SK-N-SH (cell line): Measurements from ENCODE around the gene MUC5B. TPM values are rescaled to one million over a fixed set of nuclear protein-coding genes. Genes with fewer than 3 reads are reported as not detected.

Experiments used
- CTCF ChIA-PET: fragments of 300-600, 350-600 bp; formaldehyde crosslinking; extraction: SDS; loops from one replicate; lab custom pipeline; 2021; lab: Yijun Ruan, JAX
- POLR2A ChIA-PET: fragments of 350-600 bp; sonication (Branson Sonifier 250); formaldehyde crosslinking; extraction: SDS; loops from one replicate; lab custom pipeline; 2020; ENCODE audit warnings: antibody characterized with exemption, inconsistent platforms; lab: Yijun Ruan, JAX
- DNase-seq: peaks from one replicate; pipeline ENCODE4 v3.0.0; 2012
- H2AFZ ChIP-seq: fragments of 200-600 bp; sonication (generic); 2 replicates; pipeline ENCODE4 v1.8.1; 2016; ENCODE audit warnings: antibody characterized with exemption, mild to moderate bottlenecking, low read depth
- H3F3A ChIP-seq: fragments of 200-600 bp; sonication (generic); replicated peaks from 2 replicates; pipeline ENCODE3; 2016; ENCODE audit warnings: antibody characterized with exemption, mild to moderate bottlenecking; ENCODE audit not compliant: insufficient read depth
- H3K27ac ChIP-seq, 2 experiments: fragments of 200-500 bp in 1 of 2; fragments of 200-600 bp in 1 of 2; sonication (Bioruptor generic) in 1 of 2; sonication (generic), shearing (Covaris generic) in 1 of 2; 2 replicates each; pipeline versions ENCODE4 v1.5.1 to v1.6.1; 2014 to 2016; ENCODE audit warnings: low read depth in 2 of 2, inconsistent platforms in 1 of 2, low read length in 1 of 2, mild to moderate bottlenecking in 1 of 2, mixed read lengths in 1 of 2
- H3K27me3 ChIP-seq: fragments of 200-600 bp; sonication (generic), shearing (Covaris generic); 2 replicates; pipeline ENCODE4 v1.6.1; 2016; ENCODE audit warnings: mixed run types; ENCODE audit not compliant: insufficient read depth
- H3K36me3 ChIP-seq, 2 experiments: fragments of 200-500 bp in 1 of 2; fragments of 200-600 bp in 1 of 2; sonication (Bioruptor generic) in 1 of 2; sonication (generic) in 1 of 2; replicated peaks in 1 of 2; 2 replicates each; pipeline versions ENCODE3 to v1.5.1; 2014 to 2016; ENCODE audit warnings: low read length in 1 of 2, mild to moderate bottlenecking in 1 of 2; ENCODE audit not compliant: insufficient read depth in 2 of 2, control insufficient read depth in 1 of 2
- H3K4me1 ChIP-seq, 2 experiments: fragments of 200-500 bp in 1 of 2; fragments of 200-600 bp in 1 of 2; sonication (Bioruptor generic) in 1 of 2; sonication (generic), shearing (Covaris generic) in 1 of 2; 2 replicates each; pipeline versions ENCODE4 v1.5.1 to v1.6.1; 2014 to 2016; ENCODE audit warnings: low read depth in 1 of 2, low read length in 1 of 2, mixed run types in 1 of 2; ENCODE audit not compliant: insufficient read depth in 2 of 2, control insufficient read depth in 1 of 2
- H3K4me2 ChIP-seq: fragments of 200-600 bp; sonication (generic), shearing (Covaris generic); 2 replicates; pipeline ENCODE4 v1.6.1; 2017; ENCODE audit warnings: mixed run types
- H3K4me3 ChIP-seq, 2 experiments: fragments of 200-500 bp in 1 of 2; fragments of 200-600 bp in 1 of 2; sonication (Bioruptor generic) in 1 of 2; sonication (generic), shearing (Covaris generic) in 1 of 2; 2 replicates each; pipeline versions ENCODE4 v1.5.1 to v1.8.1; 2014 to 2016; ENCODE audit warnings: low read depth in 2 of 2, inconsistent platforms in 1 of 2, low read length in 1 of 2, mild to moderate bottlenecking in 1 of 2, mixed read lengths in 1 of 2, moderate library complexity in 1 of 2
- H3K79me2 ChIP-seq: fragments of 200-600 bp; sonication (generic); 2 replicates; pipeline ENCODE4 v1.8.1; 2017; ENCODE audit warnings: mild to moderate bottlenecking; ENCODE audit not compliant: insufficient read depth
- H3K9ac ChIP-seq: fragments of 200-600 bp; sonication (generic); 2 replicates; pipeline ENCODE4 v1.6.1; 2017; ENCODE audit warnings: mixed run types
- H3K9me2 ChIP-seq: fragments of 200-600 bp; sonication (generic); 2 replicates; pipeline ENCODE4 v1.6.1; 2017; ENCODE audit warnings: mixed run types
- H3K9me3 ChIP-seq: fragments of 200-600 bp; sonication (generic); 2 replicates; pipeline ENCODE4 v1.6.1; 2017; ENCODE audit warnings: mixed run types, mild to moderate bottlenecking, moderate library complexity
- H4K20me1 ChIP-seq: fragments of 200-600 bp; sonication (generic); 2 replicates; pipeline ENCODE4 v1.6.1; 2017; ENCODE audit warnings: mild to moderate bottlenecking, mixed run types; ENCODE audit not compliant: insufficient read depth
- ELF1 ChIP-seq: IDR thresholded peaks from 2 replicates; pipeline ENCODE4 v1.4.0; 2012
- FOXJ3 ChIP-seq: sonication (generic); formaldehyde crosslinking; IDR thresholded peaks from 2 replicates; pipeline ENCODE4 v1.5.1; 2020; ENCODE audit warnings: mild to moderate bottlenecking, missing genetic modification reagents
- FOXM1 ChIP-seq: IDR thresholded peaks from 2 replicates; pipeline ENCODE4 v1.4.0; 2012; ENCODE audit warnings: low read depth, mild to moderate bottlenecking
- JUND ChIP-seq: IDR thresholded peaks from 2 replicates; pipeline ENCODE4 v1.4.0; 2012
- PBX3 ChIP-seq: IDR thresholded peaks from 2 replicates; pipeline ENCODE4; 2012
- RCOR1 ChIP-seq: fragments of 150-350 bp; IDR thresholded peaks from 2 replicates; pipeline ENCODE4 v1.6.1; 2017; ENCODE audit warnings: antibody characterized with exemption, low read length
- SIN3A ChIP-seq: IDR thresholded peaks from 2 replicates; pipeline ENCODE4 v1.6.1; 2012; ENCODE audit warnings: low read depth, mild to moderate bottlenecking, low read length, moderate library complexity, borderline replicate concordance
- SMC3 ChIP-seq: IDR thresholded peaks from 2 replicates; pipeline ENCODE4 v1.6.1; 2012; ENCODE audit warnings: low read depth, low read length, improper control_type of control experiment
- USF1 ChIP-seq: IDR thresholded peaks from 2 replicates; pipeline ENCODE4 v1.4.0; 2012; ENCODE audit warnings: low read depth, borderline replicate concordance
- ZBTB33 ChIP-seq: IDR thresholded peaks from 2 replicates; pipeline ENCODE4 v1.4.0; 2012; ENCODE audit warnings: low read depth, borderline replicate concordance
- WGBS: methylation state at CpG from one replicate; pipeline ENCODE4 v1.1.6; 2017; ENCODE audit warnings: low lambda C conversion rate; 5-methylcytosine and 5-hydroxymethylcytosine counted together
- polyA plus RNA-seq, 3 experiments: library from polyadenylated mRNA; depleted of rRNA; stranded (reverse); fragments of >200 nt; gene quantifications; 2 replicates each; pipeline ENCODE4 v1.2.3, GENCODE V29; 2012

MUC5B gene
- polyA plus RNA-seq, 1 of the 3 experiments (the other 2 are of a cell fraction) = not detected

- Histone ChIP-seq H4K20me1 (no peaks in the 10 kb centered on the region), H2AFZ (no peak overlapping the region), H3K27me3 (no peaks in the 10 kb centered on the region), H3K4me2 (no peak overlapping the region), H3K9me2 (no peaks in the 10 kb centered on the region), H3F3A (no peaks in the 10 kb centered on the region), H3K27ac (no peak overlapping the region), H3K4me1 (no peaks in the 10 kb centered on the region), H3K9me3 (no peaks in the 10 kb centered on the region), H3K36me3 (no peaks in the 10 kb centered on the region), H3K9ac (no peak overlapping the region), H3K4me3 (no peak overlapping the region), H3K79me2 (no peaks in the 10 kb centered on the region)
- DNase-seq = no peak
- ChIA-PET CTCF (interaction anchor here (0.7 to 0.8 kb wide), 2 partner anchors 10 to 50 kb away, joined by 3 read pairs; no protein-coding TSS in a partner anchor), POLR2A (no interaction called here)
- WGBS = 53% methylated on average over 8 of the region's 9 CpGs
- no peak for TF ChIP-seq SMC3
- TF ChIP-seq JUND = no peak
- TF ChIP-seq ZBTB33 = no peak
- no peak for TF ChIP-seq FOXM1
- no peak for TF ChIP-seq RCOR1
- no peak for TF ChIP-seq ELF1
- TF ChIP-seq SIN3A = no peak
- no peak for TF ChIP-seq FOXJ3 (CRISPR knock-in tag)
Measured at GRCh38 chr11:1253103-1253485, 30.2 kb downstream of the MUC5B start.

- Histone ChIP-seq H3K4me1 (no peaks in the 10 kb centered on the region), H3K9me3 (no peaks in the 10 kb centered on the region), H4K20me1 (no peaks in the 10 kb centered on the region), H3K79me2 (no peaks in the 10 kb centered on the region), H3K27ac (no peak overlapping the region), H3K4me2 (no peak overlapping the region), H2AFZ (no peak overlapping the region), H3F3A (no peaks in the 10 kb centered on the region)
- POLR2A ChIA-PET = no interaction called here
- DNase-seq = no peak
- 71% methylated on average over 13 of the region's 22 CpGs for WGBS
- CTCF ChIA-PET = interaction anchor here (1.4 kb wide), 1 partner anchor 27 kb away, joined by 3 read pairs; no protein-coding TSS in a partner anchor
- TF ChIP-seq USF1 (no peak), SMC3 (no peak), PBX3 (no peak), JUND (no peak)
- TF ChIP-seq, all 33 proteins: peak for 0
- Histone ChIP-seq H3K9me2 (no peaks in the 10 kb centered on the region), H3K36me3 (no peaks in the 10 kb centered on the region), H3K9ac (no peak overlapping the region), H3K27me3 (no peaks in the 10 kb centered on the region), H3K4me3 (no peak overlapping the region)
Measured at GRCh38 chr11:1254086-1254648, 31.3 kb downstream of the MUC5B start.
